PC-9 (cell line): ENCODE data around the gene CAPN13.

Experiments
- EZH2 ChIP-seq: fragments of 200-600 bp; sonication (generic); IDR thresholded peaks from 2 replicates; pipeline ENCODE4 v1.8.0; 2017; ENCODE audit warnings: antibody characterized with exemption, low read depth
- TF ChIP-seq, protein P1 (sequence below): fragments of 200-600 bp; sonication (generic); conservative IDR thresholded peaks from 2 replicates; pipeline ENCODE4 v1.6.1; 2017; ENCODE audit warnings: mixed run types, antibody characterized with exemption, mild to moderate bottlenecking, moderate library complexity

DNA sequence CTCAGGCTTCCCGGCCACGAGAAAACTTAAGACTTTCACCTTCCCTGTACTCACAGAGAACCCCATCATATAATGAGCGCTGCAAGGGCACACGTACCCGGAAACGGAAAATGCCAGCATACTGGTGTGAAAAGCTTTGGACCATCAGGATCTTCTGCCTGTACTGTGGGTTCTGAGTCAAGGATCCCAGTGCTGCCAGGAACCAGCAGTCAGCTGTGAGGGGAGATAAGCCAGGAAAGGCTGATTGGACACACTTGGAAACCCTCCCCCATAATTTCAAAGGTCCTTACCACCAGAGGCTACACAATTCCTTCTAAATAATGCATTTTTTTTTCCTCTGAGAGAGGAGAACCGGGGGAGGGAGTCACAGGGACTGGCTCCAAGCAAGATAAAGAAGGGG, 31.4 kb downstream of the CAPN13 start:
- TF ChIP-seq, protein P1, sequence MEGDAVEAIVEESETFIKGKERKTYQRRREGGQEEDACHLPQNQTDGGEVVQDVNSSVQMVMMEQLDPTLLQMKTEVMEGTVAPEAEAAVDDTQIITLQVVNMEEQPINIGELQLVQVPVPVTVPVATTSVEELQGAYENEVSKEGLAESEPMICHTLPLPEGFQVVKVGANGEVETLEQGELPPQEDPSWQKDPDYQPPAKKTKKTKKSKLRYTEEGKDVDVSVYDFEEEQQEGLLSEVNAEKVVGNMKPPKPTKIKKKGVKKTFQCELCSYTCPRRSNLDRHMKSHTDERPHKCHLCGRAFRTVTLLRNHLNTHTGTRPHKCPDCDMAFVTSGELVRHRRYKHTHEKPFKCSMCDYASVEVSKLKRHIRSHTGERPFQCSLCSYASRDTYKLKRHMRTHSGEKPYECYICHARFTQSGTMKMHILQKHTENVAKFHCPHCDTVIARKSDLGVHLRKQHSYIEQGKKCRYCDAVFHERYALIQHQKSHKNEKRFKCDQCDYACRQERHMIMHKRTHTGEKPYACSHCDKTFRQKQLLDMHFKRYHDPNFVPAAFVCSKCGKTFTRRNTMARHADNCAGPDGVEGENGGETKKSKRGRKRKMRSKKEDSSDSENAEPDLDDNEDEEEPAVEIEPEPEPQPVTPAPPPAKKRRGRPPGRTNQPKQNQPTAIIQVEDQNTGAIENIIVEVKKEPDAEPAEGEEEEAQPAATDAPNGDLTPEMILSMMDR, result no peak
- no peak for TF ChIP-seq EZH2
